ENCODE measurements around the gene RASGRP2. TPM values are rescaled to one million over a fixed set of nuclear protein-coding genes. Genes with fewer than 3 reads are reported as not detected.
A peak's percentile ranks its signal among the peaks of the same experiment; 100 is the strongest.

The RASGRP2 gene
- total RNA-seq, 1 donor from 2014 or later = 39.7 TPM

- ATAC-seq (no peak), DNase-seq (ENCODE audit: low spot score) (no peak)
- intact Hi-C loops (cut with DNase I) = no loop called here
Measured at GRCh38 chr11:64690235-64690634, 53.7 kb downstream of the RASGRP2 start.

- peak; percentile 92 for ATAC-seq
- DNase-seq (ENCODE audit: low spot score) = peak; percentile 95
- intact Hi-C loops (cut with DNase I) = no loop called here
Measured at GRCh38 chr11:64688534-64688982, 55.4 kb downstream of the RASGRP2 start.

- no peak for DNase-seq (ENCODE audit: low spot score)
- peak; percentile 40 for ATAC-seq
- intact Hi-C loops (cut with DNase I) = no loop called here
Measured at GRCh38 chr11:64687643-64688533, 56.1 kb downstream of the RASGRP2 start.

GRCh38 chr11:64687204-64687603, 56.7 kb downstream of the RASGRP2 start:
- DNase-seq (ENCODE audit: low spot score) (peak; percentile 75), ATAC-seq (peak; percentile 67)
- intact Hi-C loops (cut with DNase I) = no loop called here

GRCh38 chr11:64686466-64687170, 57.3 kb downstream of the RASGRP2 start:
- ATAC-seq (no peak), DNase-seq (ENCODE audit: low spot score) (no peak)
- intact Hi-C loops (cut with DNase I) = no loop called here

GRCh38 chr11:64685536-64685935, 58.4 kb downstream of the RASGRP2 start:
- ATAC-seq (no peak), DNase-seq (ENCODE audit: low spot score) (no peak)
- intact Hi-C loops (cut with DNase I) = no loop called here

GRCh38 chr11:64684357-64684756, 59.6 kb downstream of the RASGRP2 start:
- no peak for DNase-seq (ENCODE audit: low spot score)
- no peak for ATAC-seq
- intact Hi-C loops (cut with DNase I) = no loop called here

GRCh38 chr11:64681171-64681570, 62.8 kb downstream of the RASGRP2 start:
- no peak for DNase-seq (ENCODE audit: low spot score)
- intact Hi-C loops (cut with DNase I) = no loop called here
- no peak for ATAC-seq

- intact Hi-C loops (cut with DNase I) = no loop called here
- no peak for DNase-seq (ENCODE audit: low spot score)
- no peak for ATAC-seq
Measured at GRCh38 chr11:64679846-64680245, 64.1 kb downstream of the RASGRP2 start.

- no peak for ATAC-seq
- DNase-seq (ENCODE audit: low spot score) = no peak
- intact Hi-C loops (cut with DNase I) = no loop called here
Measured at GRCh38 chr11:64677441-64678023, 66.4 kb downstream of the RASGRP2 start.

Other genes starting within 250 kb of the RASGRP2 start
- gene SLC22A11, start 188.2 kb downstream of the RASGRP2 start, total RNA-seq = not detected
- gene SLC22A12, start 152.9 kb downstream of the RASGRP2 start, total RNA-seq = not detected
- 13.7 TPM for gene NRXN2, start 20.9 kb downstream of the RASGRP2 start, total RNA-seq
- 8.1 TPM for gene PYGM, start 15.8 kb upstream of the RASGRP2 start, total RNA-seq
- gene SF1, start 34.4 kb upstream of the RASGRP2 start, total RNA-seq = 366 TPM
- gene MAP4K2, start 59.1 kb upstream of the RASGRP2 start, total RNA-seq = 18.0 TPM
- gene MEN1, start 66.4 kb upstream of the RASGRP2 start, total RNA-seq = 17.7 TPM
- gene CDC42BPG, start 100.5 kb upstream of the RASGRP2 start, total RNA-seq = 0.58 TPM
- gene EHD1, start 134.5 kb upstream of the RASGRP2 start, total RNA-seq = 64.5 TPM
- 28.0 TPM for gene ATG2A, start 173.1 kb upstream of the RASGRP2 start, total RNA-seq
- 21.1 TPM for gene PPP2R5B, start 180.5 kb upstream of the RASGRP2 start, total RNA-seq
- not detected for gene GPHA2, start 191.8 kb upstream of the RASGRP2 start, total RNA-seq
- not detected for gene MAJIN, start 228.0 kb upstream of the RASGRP2 start, total RNA-seq